ENCODE measurements around the gene MIA2. TPM values are rescaled to one million over a fixed set of nuclear protein-coding genes. Genes with fewer than 3 reads are reported as not detected.

Gene MIA2
- total and polyA plus RNA-seq, 9 of the 15 experiments (the other 6 are each of a cell fraction or from before 2014, with no cell fraction given): 6.0 to 21.8 (median 12.8) TPM

DNA sequence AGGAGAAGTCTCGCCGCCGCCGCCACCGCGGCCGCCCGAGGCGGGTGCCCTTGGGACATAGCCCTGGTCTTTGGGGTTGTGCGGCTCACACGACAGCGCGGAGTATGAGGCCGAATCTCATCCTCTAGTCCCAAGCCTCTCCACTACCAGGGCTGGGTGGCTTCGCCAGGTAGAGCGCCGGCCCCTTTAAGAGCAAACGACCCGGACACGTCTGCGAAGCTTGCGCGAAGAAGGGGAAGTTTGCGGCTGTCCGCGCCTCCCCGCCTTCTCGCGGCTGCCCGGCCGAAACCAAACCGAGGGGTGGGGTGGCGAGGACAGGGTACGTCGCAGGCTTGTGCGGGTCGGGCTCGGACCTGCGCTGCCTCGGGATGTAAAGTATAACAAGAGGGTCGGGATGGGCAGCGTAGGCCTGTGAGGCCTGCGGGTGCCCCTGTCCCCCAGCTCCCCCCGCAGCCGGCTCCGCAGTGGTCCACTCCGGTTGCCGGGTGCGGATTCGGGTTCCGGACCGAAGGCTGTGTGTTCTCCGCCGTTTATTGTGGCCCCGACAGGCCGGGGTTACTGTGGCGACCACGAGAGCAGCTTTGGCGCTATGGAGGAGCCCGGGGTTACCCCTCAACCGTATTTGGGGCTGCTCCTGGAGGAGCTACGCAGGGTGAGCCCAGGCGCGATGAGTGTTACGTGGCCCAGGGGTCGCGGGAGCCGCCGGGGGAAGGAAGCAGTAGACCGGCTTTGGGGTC, 33.3 kb downstream of the MIA2 start (continued):
- TF ChIP-seq, protein P1, sequence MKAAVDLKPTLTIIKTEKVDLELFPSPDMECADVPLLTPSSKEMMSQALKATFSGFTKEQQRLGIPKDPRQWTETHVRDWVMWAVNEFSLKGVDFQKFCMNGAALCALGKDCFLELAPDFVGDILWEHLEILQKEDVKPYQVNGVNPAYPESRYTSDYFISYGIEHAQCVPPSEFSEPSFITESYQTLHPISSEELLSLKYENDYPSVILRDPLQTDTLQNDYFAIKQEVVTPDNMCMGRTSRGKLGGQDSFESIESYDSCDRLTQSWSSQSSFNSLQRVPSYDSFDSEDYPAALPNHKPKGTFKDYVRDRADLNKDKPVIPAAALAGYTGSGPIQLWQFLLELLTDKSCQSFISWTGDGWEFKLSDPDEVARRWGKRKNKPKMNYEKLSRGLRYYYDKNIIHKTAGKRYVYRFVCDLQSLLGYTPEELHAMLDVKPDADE (conservative IDR thresholded peaks at IDR 0.05; ENCODE audit: control insufficient read depth, low read depth, low read length): no peak
- TF ChIP-seq POLR2G (IDR thresholded peaks at IDR 0.05; ENCODE audit: low read depth, low read length): peak; percentile 94
- TF ChIP-seq PHF21A (IDR thresholded peaks at IDR 0.05; ENCODE audit: borderline replicate concordance, low read depth): no peak
- TF ChIP-seq E2F6 (IDR thresholded peaks at IDR 0.05; ENCODE audit: borderline replicate concordance in 1 of 2, extremely low read depth in 1 of 2, insufficient read depth in 1 of 2, insufficient read length in 1 of 2, low read depth in 1 of 2, low read length in 1 of 2, poor library complexity in 1 of 2, severe bottlenecking in 1 of 2): no peak
- 0 out of 2 replicates have a peak, but pooled peaks have one; percentile 47 for TF ChIP-seq ARID4B (CRISPR knock-in tag; IDR thresholded peaks at IDR 0.05)
- peak; percentile 84; the same call in 1 of the 2 replicates for TF ChIP-seq TAF15 (IDR thresholded peaks at IDR 0.05; ENCODE audit: low read depth, low read length)
- no peak for TF ChIP-seq POLR2AphosphoS2 (IDR thresholded peaks at IDR 0.05; ENCODE audit: low read length)
- TF ChIP-seq SMAD1 (IDR thresholded peaks at IDR 0.05; ENCODE audit: low read depth, low read length, partially characterized antibody): no peak
- TF ChIP-seq, protein P2, sequence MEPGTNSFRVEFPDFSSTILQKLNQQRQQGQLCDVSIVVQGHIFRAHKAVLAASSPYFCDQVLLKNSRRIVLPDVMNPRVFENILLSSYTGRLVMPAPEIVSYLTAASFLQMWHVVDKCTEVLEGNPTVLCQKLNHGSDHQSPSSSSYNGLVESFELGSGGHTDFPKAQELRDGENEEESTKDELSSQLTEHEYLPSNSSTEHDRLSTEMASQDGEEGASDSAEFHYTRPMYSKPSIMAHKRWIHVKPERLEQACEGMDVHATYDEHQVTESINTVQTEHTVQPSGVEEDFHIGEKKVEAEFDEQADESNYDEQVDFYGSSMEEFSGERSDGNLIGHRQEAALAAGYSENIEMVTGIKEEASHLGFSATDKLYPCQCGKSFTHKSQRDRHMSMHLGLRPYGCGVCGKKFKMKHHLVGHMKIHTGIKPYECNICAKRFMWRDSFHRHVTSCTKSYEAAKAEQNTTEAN (CRISPR knock-in tag; IDR thresholded peaks at IDR 0.05): no peak
- TF ChIP-seq DNMT1 (IDR thresholded peaks at IDR 0.05): no peak
- TF ChIP-seq ZNF584 (CRISPR knock-in tag; IDR thresholded peaks at IDR 0.05; ENCODE audit: low read depth): no peak
- no peak for TF ChIP-seq PRPF4 (IDR thresholded peaks at IDR 0.05; ENCODE audit: insufficient read depth, low read depth, low read length, poor library complexity, severe bottlenecking)
- no peak for TF ChIP-seq BCL6 (CRISPR knock-in tag; IDR thresholded peaks at IDR 0.05)
- no peak for TF ChIP-seq SLC30A9 (CRISPR knock-in tag; IDR thresholded peaks at IDR 0.05)
- no peak for TF ChIP-seq RBBP5 (IDR thresholded peaks at IDR 0.05; ENCODE audit: borderline replicate concordance, insufficient read depth, low read length, poor library complexity, severe bottlenecking)
- peak; percentile 21 for TF ChIP-seq ZFP36 (IDR thresholded peaks at IDR 0.05; ENCODE audit: low read depth, low read length, partially characterized antibody)
- no peak for TF ChIP-seq FUS (optimal IDR thresholded peaks at IDR 0.05; ENCODE audit: low read depth, low read length)
